A172 (cell line): ENCODE results near the gene ANKRD52. TPM values are rescaled to one million over a fixed set of nuclear protein-coding genes. Genes with fewer than 3 reads are reported as not detected.

Experiments used
- total RNA-seq: library from RNA; depleted of rRNA; stranded (reverse); fragments of >200 nt; shearing (Covaris generic); gene quantifications from 2 replicates; pipeline ENCODE4 v1.2.3, GENCODE V29; 2014; rRNA removed

The ANKRD52 gene
- total RNA-seq, 1 experiment from 2014 or later, result 33.4 TPM

Other genes starting within 250 kb of the ANKRD52 start
- 1.4 and 2.4 TPM in 2 replicates for gene IKZF4, start 237.3 kb downstream of the ANKRD52 start, total RNA-seq
- gene RPS26, start 216.5 kb downstream of the ANKRD52 start, total RNA-seq, result 358 and 1,165 TPM in 2 replicates
- gene ERBB3, start 178.2 kb downstream of the ANKRD52 start, total RNA-seq, result 0.64 and 2.4 TPM in 2 replicates
- 246 and 349 TPM in 2 replicates for gene PA2G4, start 153.8 kb downstream of the ANKRD52 start, total RNA-seq
- gene RPL41, start 141.8 kb downstream of the ANKRD52 start, total RNA-seq, result 1,898 and 3,438 TPM in 2 replicates
- gene ZC3H10, start 140.1 kb downstream of the ANKRD52 start, total RNA-seq, result 1.8 and 2.9 TPM in 2 replicates
- gene ESYT1, start 130.1 kb downstream of the ANKRD52 start, total RNA-seq, result 119 and 164 TPM in 2 replicates
- gene MYL6B, start 105.8 kb downstream of the ANKRD52 start, total RNA-seq, result 76.0 and 139 TPM in 2 replicates
- gene MYL6, start 100.0 kb downstream of the ANKRD52 start, total RNA-seq, result 2,063 and 2,222 TPM in 2 replicates
- gene SMARCC2, start 68.9 kb downstream of the ANKRD52 start, total RNA-seq, result 27.4 and 27.9 TPM in 2 replicates
- gene RNF41, start 36.5 kb downstream of the ANKRD52 start, total RNA-seq, result 51.8 and 52.9 TPM in 2 replicates
- 60.9 and 65.0 TPM in 2 replicates for gene NABP2, start 34.0 kb downstream of the ANKRD52 start, total RNA-seq
- gene SLC39A5, start 28.3 kb downstream of the ANKRD52 start, total RNA-seq, result not detected in 2 replicates
- gene COQ10A, start 8.6 kb upstream of the ANKRD52 start, total RNA-seq, result 21.5 and 34.6 TPM in 2 replicates
- gene CS, start 41.9 kb upstream of the ANKRD52 start, total RNA-seq, result 135 and 142 TPM in 2 replicates
- 109 and 126 TPM in 2 replicates for gene CNPY2, start 57.6 kb upstream of the ANKRD52 start, total RNA-seq
- gene PAN2, start 75.6 kb upstream of the ANKRD52 start, total RNA-seq, result 15.6 and 22.0 TPM in 2 replicates
- 1.8 TPM in 1 of 2 replicates, not detected in the other for gene IL23A, start 80.5 kb upstream of the ANKRD52 start, total RNA-seq
- gene STAT2, start 101.7 kb upstream of the ANKRD52 start, total RNA-seq, result 66.6 and 68.2 TPM in 2 replicates
- not detected in 2 replicates for gene APOF, start 104.5 kb upstream of the ANKRD52 start, total RNA-seq
- 13.8 and 18.3 TPM in 2 replicates for gene TIMELESS, start 191.0 kb upstream of the ANKRD52 start, total RNA-seq
- gene MIP, start 196.3 kb upstream of the ANKRD52 start, total RNA-seq, result not detected in 2 replicates
- 1.5 and 2.2 TPM in 2 replicates for gene SPRYD4, start 210.2 kb upstream of the ANKRD52 start, total RNA-seq
- gene GLS2, start 229.8 kb upstream of the ANKRD52 start, total RNA-seq, result 2.4 TPM in 1 of 2 replicates, not detected in the other